GM21526 (cell line): ENCODE data around the gene MX2.

ENCODE experiments used
- ATAC-seq: cut with Tn5 transposase; IDR thresholded peaks from one replicate; pipeline ENCODE4 v1.9.1; 2021; ENCODE audit warnings: moderate library complexity; ENCODE audit not compliant: unreplicated experiment, low FRiP score

Gene MX2

DNA sequence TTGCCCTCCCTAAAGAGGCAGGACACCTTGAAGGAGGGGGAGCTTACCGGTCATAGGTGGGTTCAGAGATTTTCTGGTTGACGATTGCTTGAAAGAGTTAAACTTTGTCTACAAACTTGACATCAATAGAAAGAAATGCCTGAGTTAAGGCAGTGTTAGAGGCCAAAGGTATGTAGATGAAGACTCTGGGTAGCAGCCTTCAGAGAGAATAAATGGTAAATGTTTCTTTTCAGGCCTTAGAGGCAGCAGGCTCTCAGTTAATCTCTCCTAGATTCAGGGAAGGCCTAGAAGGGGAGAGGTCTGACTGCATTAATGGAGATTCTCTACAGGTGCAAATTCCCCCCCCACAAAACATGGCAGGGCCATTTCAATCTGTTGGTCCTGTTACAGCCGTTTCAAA, 91.9 kb downstream of the MX2 start:
- ATAC-seq, result no peak

GRCh38 chr21:41458121-41458520, 96.3 kb downstream of the MX2 start:
- ATAC-seq, result no peak

DNA sequence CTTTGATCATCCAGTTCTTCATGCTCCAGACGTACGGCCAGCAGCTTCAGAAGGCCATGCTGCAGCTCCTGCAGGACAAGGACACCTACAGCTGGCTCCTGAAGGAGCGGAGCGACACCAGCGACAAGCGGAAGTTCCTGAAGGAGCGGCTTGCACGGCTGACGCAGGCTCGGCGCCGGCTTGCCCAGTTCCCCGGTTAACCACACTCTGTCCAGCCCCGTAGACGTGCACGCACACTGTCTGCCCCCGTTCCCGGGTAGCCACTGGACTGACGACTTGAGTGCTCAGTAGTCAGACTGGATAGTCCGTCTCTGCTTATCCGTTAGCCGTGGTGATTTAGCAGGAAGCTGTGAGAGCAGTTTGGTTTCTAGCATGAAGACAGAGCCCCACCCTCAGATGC, 96.7 kb downstream of the MX2 start:
- no peak for ATAC-seq
